ENCODE data around the gene GPR162.
A peak's percentile ranks its signal among the peaks of the same experiment; 100 is the strongest.

GPR162 gene

DNA sequence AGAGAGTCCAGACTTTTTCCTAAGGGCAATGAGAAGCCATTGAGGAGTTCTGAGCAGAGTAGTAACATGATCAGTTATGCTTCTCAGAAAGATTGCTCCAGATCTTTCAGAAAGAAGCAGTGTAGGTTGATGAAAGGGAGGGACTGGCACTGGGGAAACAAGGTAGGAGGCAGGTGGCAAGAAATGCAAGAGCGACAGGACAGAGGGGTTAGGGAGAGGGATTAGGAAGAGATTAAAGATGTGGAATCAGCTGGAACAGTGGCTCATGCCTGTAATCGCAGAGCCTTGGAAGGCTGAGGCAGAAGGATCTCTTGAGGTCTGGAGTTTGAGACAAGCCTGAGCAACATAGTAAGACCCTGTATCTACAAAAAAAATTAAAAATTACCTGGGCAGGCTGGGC, 26.1 kb downstream of the GPR162 start:
- no peak overlapping the region for H3K27ac ChIP-seq (ENCODE audit: low read depth, low read length)
- no peak overlapping the region for H3K4me2 ChIP-seq (ENCODE audit: low read length)
- no peaks in the 10 kb centered on the region for H3K27me3 ChIP-seq (ENCODE audit: control insufficient read depth, low read length)
- H3K9me2 ChIP-seq (replicated peaks; ENCODE audit: control insufficient read depth, low read length) = no peaks in the 10 kb centered on the region
- peaks cover 25% of the 10 kb centered on the region for H3K79me2 ChIP-seq (ENCODE audit: control insufficient read depth, low read length)
- no peak for TF ChIP-seq EZH2phosphoT487 (IDR thresholded peaks at IDR 0.05; ENCODE audit: borderline replicate concordance, low read length)
- TF ChIP-seq, protein P1, sequence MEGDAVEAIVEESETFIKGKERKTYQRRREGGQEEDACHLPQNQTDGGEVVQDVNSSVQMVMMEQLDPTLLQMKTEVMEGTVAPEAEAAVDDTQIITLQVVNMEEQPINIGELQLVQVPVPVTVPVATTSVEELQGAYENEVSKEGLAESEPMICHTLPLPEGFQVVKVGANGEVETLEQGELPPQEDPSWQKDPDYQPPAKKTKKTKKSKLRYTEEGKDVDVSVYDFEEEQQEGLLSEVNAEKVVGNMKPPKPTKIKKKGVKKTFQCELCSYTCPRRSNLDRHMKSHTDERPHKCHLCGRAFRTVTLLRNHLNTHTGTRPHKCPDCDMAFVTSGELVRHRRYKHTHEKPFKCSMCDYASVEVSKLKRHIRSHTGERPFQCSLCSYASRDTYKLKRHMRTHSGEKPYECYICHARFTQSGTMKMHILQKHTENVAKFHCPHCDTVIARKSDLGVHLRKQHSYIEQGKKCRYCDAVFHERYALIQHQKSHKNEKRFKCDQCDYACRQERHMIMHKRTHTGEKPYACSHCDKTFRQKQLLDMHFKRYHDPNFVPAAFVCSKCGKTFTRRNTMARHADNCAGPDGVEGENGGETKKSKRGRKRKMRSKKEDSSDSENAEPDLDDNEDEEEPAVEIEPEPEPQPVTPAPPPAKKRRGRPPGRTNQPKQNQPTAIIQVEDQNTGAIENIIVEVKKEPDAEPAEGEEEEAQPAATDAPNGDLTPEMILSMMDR (IDR thresholded peaks at IDR 0.05; ENCODE audit: low read depth, low read length, poor library complexity, severe bottlenecking) = no peak
- H4K20me1 ChIP-seq (ENCODE audit: control insufficient read depth, insufficient read depth, low read depth, low read length) = no peaks in the 10 kb centered on the region
- no peak overlapping the region for H3K4me3 ChIP-seq (ENCODE audit: low read length)
- no peaks in the 10 kb centered on the region for H3K9me3 ChIP-seq (ENCODE audit: control insufficient read depth, insufficient read depth, low read length)
- peaks cover 52% of the 10 kb centered on the region for H3K36me3 ChIP-seq (ENCODE audit: control insufficient read depth, low read length)
- peaks cover 9% of the 10 kb centered on the region for H3F3A ChIP-seq (ENCODE audit: control insufficient read depth, insufficient read depth)
- H3K4me1 ChIP-seq (ENCODE audit: control insufficient read depth, low read length) = peaks cover 21% of the 10 kb centered on the region

DNA sequence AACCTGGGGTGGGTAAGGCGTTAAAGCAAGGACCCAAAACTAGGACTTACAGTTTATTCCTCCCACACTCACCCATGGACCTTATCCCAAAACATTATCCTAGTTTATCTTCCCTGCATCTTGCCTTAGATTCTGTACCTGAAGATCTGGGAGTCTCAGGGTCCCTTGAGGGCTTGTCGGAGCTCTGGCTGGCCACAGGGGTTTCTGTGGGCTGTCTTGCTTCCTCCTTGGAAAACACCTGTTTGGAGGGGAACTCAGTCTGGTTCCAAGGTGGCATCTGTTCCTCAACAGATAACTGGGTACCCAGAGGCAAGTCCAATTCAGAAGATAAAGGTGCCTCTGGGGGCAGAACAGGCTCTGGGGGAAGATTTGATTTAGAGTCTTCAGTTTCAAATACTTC, 27.8 kb downstream of the GPR162 start:
- Histone ChIP-seq H3K4me2 (ENCODE audit: low read length) (peak overlapping the region; percentile 99), H3K9me3 (ENCODE audit: control insufficient read depth, insufficient read depth, low read length) (no peaks in the 10 kb centered on the region), H3K36me3 (ENCODE audit: control insufficient read depth, low read length) (peaks cover 65% of the 10 kb centered on the region), H3K4me3 (ENCODE audit: low read length) (peak overlapping the region; percentile 77), H3K27me3 (ENCODE audit: control insufficient read depth, low read length) (no peaks in the 10 kb centered on the region), H3K27ac (ENCODE audit: low read depth, low read length) (no peak overlapping the region), H3K79me2 (ENCODE audit: control insufficient read depth, low read length) (peaks cover 42% of the 10 kb centered on the region), H3K9me2 (replicated peaks; ENCODE audit: control insufficient read depth, low read length) (no peaks in the 10 kb centered on the region), H4K20me1 (ENCODE audit: control insufficient read depth, insufficient read depth, low read depth, low read length) (no peaks in the 10 kb centered on the region), H3F3A (ENCODE audit: control insufficient read depth, insufficient read depth) (peaks cover 8% of the 10 kb centered on the region), H3K4me1 (ENCODE audit: control insufficient read depth, low read length) (peaks cover 32% of the 10 kb centered on the region)
- no peak for TF ChIP-seq EZH2phosphoT487 (IDR thresholded peaks at IDR 0.05; ENCODE audit: borderline replicate concordance, low read length)
- TF ChIP-seq, protein P1 (IDR thresholded peaks at IDR 0.05; ENCODE audit: low read depth, low read length, poor library complexity, severe bottlenecking) = no peak

GRCh38 chr12:6849976-6850560, 28.4 kb downstream of the GPR162 start:
- Histone ChIP-seq H4K20me1 (ENCODE audit: control insufficient read depth, insufficient read depth, low read depth, low read length) (no peaks in the 10 kb centered on the region), H3F3A (ENCODE audit: control insufficient read depth, insufficient read depth) (peaks cover 2% of the 10 kb centered on the region; the same call in 1 of the 2 replicates), H3K36me3 (ENCODE audit: control insufficient read depth, low read length) (peaks cover 66% of the 10 kb centered on the region), H3K4me1 (ENCODE audit: control insufficient read depth, low read length) (peaks cover 32% of the 10 kb centered on the region), H3K9me3 (ENCODE audit: control insufficient read depth, insufficient read depth, low read length) (no peaks in the 10 kb centered on the region), H3K4me3 (ENCODE audit: low read length) (peak overlapping the region; percentile 77), H3K79me2 (ENCODE audit: control insufficient read depth, low read length) (peaks cover 48% of the 10 kb centered on the region), H3K9me2 (replicated peaks; ENCODE audit: control insufficient read depth, low read length) (no peaks in the 10 kb centered on the region), H3K4me2 (ENCODE audit: low read length) (peak overlapping the region; percentile 99), H3K27me3 (ENCODE audit: control insufficient read depth, low read length) (no peaks in the 10 kb centered on the region), H3K27ac (ENCODE audit: low read depth, low read length) (no peak overlapping the region)
- TF ChIP-seq, protein P1 (IDR thresholded peaks at IDR 0.05; ENCODE audit: low read depth, low read length, poor library complexity, severe bottlenecking) = no peak
- no peak for TF ChIP-seq EZH2phosphoT487 (IDR thresholded peaks at IDR 0.05; ENCODE audit: borderline replicate concordance, low read length)
